H1 (cell line): ENCODE results near the gene CCL22. TPM values are rescaled to one million over a fixed set of nuclear protein-coding genes. Genes with fewer than 3 reads are reported as not detected.

Experiments
- CTCF ChIA-PET: fragments of 300-600 bp; sonication (Branson Sonifier 250); formaldehyde crosslinking; loops from one replicate; lab custom pipeline; 2021; ENCODE audit not compliant: partially characterized antibody; lab: Charles Lee
- POLR2A ChIA-PET: fragments of 300-600 bp; sonication (Branson Sonifier 250); formaldehyde crosslinking; loops from one replicate; lab custom pipeline; 2021; ENCODE audit warnings: inconsistent platforms; ENCODE audit not compliant: partially characterized antibody; lab: Charles Lee
- DNase-seq, 2 experiments: peaks; one replicate each; pipeline versions ENCODE4 v3.0.0 to v3.0.0-alpha.2; 2010 to 2022; ENCODE audit warnings: low spot score in 2 of 2, low read depth in 1 of 2, mixed read lengths in 1 of 2
- FAIRE-seq: peaks from 2 replicates; lab custom pipeline; 2011; peaks lifted over from hg19 to GRCh38; lab: Jason Lieb, UNC
- H2AFZ ChIP-seq: 2 replicates; pipeline ENCODE4 v1.8.1; 2012; ENCODE audit warnings: low read length, inconsistent platforms
- H2AK5ac ChIP-seq: 2 replicates; pipeline ENCODE4 v1.6.1; 2013; ENCODE audit warnings: low read depth, low read length
- H2BK120ac ChIP-seq: replicated peaks from 2 replicates; pipeline ENCODE3; 2013; ENCODE audit warnings: low read depth, low read length, inconsistent platforms
- H2BK12ac ChIP-seq: 2 replicates; pipeline ENCODE4 v1.6.1; 2013; ENCODE audit warnings: low read depth, low read length
- H2BK15ac ChIP-seq: 2 replicates; pipeline ENCODE4 v1.6.1; 2013; ENCODE audit warnings: low read length
- H2BK20ac ChIP-seq: 2 replicates; pipeline ENCODE4 v1.6.1; 2013; ENCODE audit warnings: low read length
- H2BK5ac ChIP-seq: 2 replicates; pipeline ENCODE4 v1.6.1; 2013; ENCODE audit warnings: low read depth, low read length
- H3K14ac ChIP-seq: 2 replicates; pipeline ENCODE4 v1.6.1; 2013; ENCODE audit warnings: inconsistent platforms; ENCODE audit not compliant: insufficient read length
- H3K18ac ChIP-seq: 2 replicates; pipeline ENCODE4 v1.6.1; 2013; ENCODE audit warnings: low read length; ENCODE audit errors: extremely low read depth
- H3K23ac ChIP-seq: 2 replicates; pipeline ENCODE4 v1.6.1; 2013; ENCODE audit warnings: inconsistent platforms; ENCODE audit not compliant: insufficient read length
- H3K23me2 ChIP-seq: 2 replicates; pipeline ENCODE4 v1.6.1; 2013; ENCODE audit warnings: low read depth, low read length
- H3K27ac ChIP-seq: 2 replicates; pipeline ENCODE4 v1.6.1; 2011; ENCODE audit warnings: low read depth, low read length, inconsistent platforms
- H3K27me3 ChIP-seq, 4 experiments: replicated peaks in 1 of 4; 1 replicate in 1 of 4; 2 replicates in 3 of 4; pipeline versions ENCODE4 v1.6.1 to v1.8.1; 2011 to 2013; ENCODE audit warnings: low read length in 3 of 4, mild to moderate bottlenecking in 3 of 4, inconsistent platforms in 2 of 4, mixed read lengths in 2 of 4, moderate library complexity in 1 of 4; ENCODE audit not compliant: control insufficient read depth in 3 of 4, insufficient read depth in 3 of 4; ENCODE audit errors: extremely low read depth in 1 of 4
- H3K36me3 ChIP-seq, 4 experiments: 2 replicates each; pipeline versions ENCODE4 v1.6.1 to v1.8.1; 2011 to 2013; ENCODE audit warnings: mild to moderate bottlenecking in 4 of 4, low read length in 3 of 4, moderate library complexity in 2 of 4, control low read depth in 1 of 4, inconsistent platforms in 1 of 4; ENCODE audit not compliant: insufficient read depth in 4 of 4, control insufficient read depth in 2 of 4
- H3K4ac ChIP-seq: replicated peaks from 2 replicates; pipeline ENCODE3; 2013; ENCODE audit warnings: low read length, low read depth, mixed read lengths, inconsistent platforms; ENCODE audit not compliant: insufficient read length
- H3K4me1 ChIP-seq, 4 experiments: replicated peaks in 1 of 4; 1 replicate in 1 of 4; 2 replicates in 3 of 4; pipeline versions ENCODE4 v1.6.1 to v1.8.1; 2011 to 2013; ENCODE audit warnings: low read length in 3 of 4, inconsistent platforms in 2 of 4, mixed read lengths in 1 of 4; ENCODE audit not compliant: insufficient read depth in 4 of 4, control insufficient read depth in 3 of 4
- H3K4me2 ChIP-seq, 2 experiments: 2 replicates each; pipeline versions ENCODE4 v1.6.1 to v1.8.1; 2011 to 2013; ENCODE audit warnings: low read depth in 2 of 2, low read length in 2 of 2, control low read depth in 1 of 2, inconsistent platforms in 1 of 2, mild to moderate bottlenecking in 1 of 2; ENCODE audit not compliant: insufficient read depth in 1 of 2
- H3K4me3 ChIP-seq, 4 experiments: fragments of 200-600, 300-600 bp in 1 of 4; sonication (generic), shearing (Covaris generic), sonication (Bioruptor Twin) in 1 of 4; 2 replicates each; pipeline versions ENCODE4 v1.5.1 to v1.8.1; 2011 to 2016; ENCODE audit warnings: low read length in 4 of 4, low read depth in 3 of 4, control low read depth in 2 of 4, inconsistent platforms in 2 of 4, mild to moderate bottlenecking in 2 of 4, mixed read lengths in 1 of 4, moderate library complexity in 1 of 4; ENCODE audit not compliant: insufficient read depth in 2 of 4; ENCODE audit errors: extremely low read depth in 1 of 4
- H3K56ac ChIP-seq: replicated peaks from 2 replicates; pipeline ENCODE3; 2013; ENCODE audit warnings: low read depth, mild to moderate bottlenecking, mixed read lengths, low read length, inconsistent platforms; ENCODE audit not compliant: insufficient read length
- H3K79me1 ChIP-seq: 2 replicates; pipeline ENCODE4 v1.6.1; 2013; ENCODE audit warnings: low read depth, low read length, control low read depth
- H3K79me2 ChIP-seq, 2 experiments: 2 replicates each; pipeline versions ENCODE4 v1.6.1 to v1.8.1; 2012 to 2013; ENCODE audit warnings: low read length in 2 of 2, mild to moderate bottlenecking in 2 of 2, inconsistent platforms in 1 of 2; ENCODE audit not compliant: insufficient read depth in 2 of 2, control insufficient read depth in 1 of 2
- H3K9ac ChIP-seq, 4 experiments: replicated peaks in 1 of 4; 1 replicate in 1 of 4; 2 replicates in 3 of 4; pipeline versions ENCODE4 v1.6.1 to v1.8.1; 2011 to 2013; ENCODE audit warnings: low read depth in 3 of 4, low read length in 3 of 4, control low read depth in 2 of 4, mild to moderate bottlenecking in 2 of 4, moderate library complexity in 2 of 4, inconsistent platforms in 1 of 4; ENCODE audit errors: extremely low read depth in 1 of 4
- H3K9me3 ChIP-seq, 2 experiments: 2 replicates each; pipeline versions ENCODE4 v1.6.1 to v1.8.1; 2012 to 2013; ENCODE audit warnings: mild to moderate bottlenecking in 2 of 2, moderate library complexity in 2 of 2, control low read depth in 1 of 2, inconsistent platforms in 1 of 2, low read depth in 1 of 2, low read length in 1 of 2, mixed read lengths in 1 of 2; ENCODE audit not compliant: insufficient read depth in 2 of 2
- H4K20me1 ChIP-seq, 2 experiments: replicated peaks in 1 of 2; 2 replicates each; pipeline versions ENCODE3 to v1.8.1; 2011 to 2013; ENCODE audit warnings: inconsistent platforms in 2 of 2, low read length in 2 of 2, mild to moderate bottlenecking in 1 of 2; ENCODE audit not compliant: insufficient read depth in 2 of 2, control insufficient read depth in 1 of 2
- H4K5ac ChIP-seq: 2 replicates; pipeline ENCODE4 v1.6.1; 2013; ENCODE audit warnings: low read length, low read depth, mixed read lengths, inconsistent platforms; ENCODE audit not compliant: insufficient read length
- H4K8ac ChIP-seq: 2 replicates; pipeline ENCODE4 v1.8.0; 2013; ENCODE audit warnings: mild to moderate bottlenecking, moderate library complexity, low read length, inconsistent platforms; ENCODE audit not compliant: insufficient read depth; ENCODE audit errors: extremely low read depth
- H4K91ac ChIP-seq: replicated peaks from 2 replicates; pipeline ENCODE3; 2013; ENCODE audit warnings: low read length, mixed read lengths, inconsistent platforms; ENCODE audit not compliant: insufficient read length
- CHD1 ChIP-seq: IDR thresholded peaks from 2 replicates; pipeline ENCODE4 v1.6.1; 2012; ENCODE audit warnings: low read depth, low read length, improper control_type of control experiment
- WGBS, 2 experiments: shearing (Covaris generic) in 1 of 2; methylation state at CpG; one replicate each; pipeline versions ENCODE4 v1.1.6 to v1.1.7; 2013 to 2015; ENCODE audit warnings: low lambda C conversion rate in 2 of 2, mixed read lengths in 2 of 2, inconsistent platforms in 1 of 2, low coverage in 1 of 2, missing lambda C conversion rate in 1 of 2; ENCODE audit not compliant: insufficient replicate concordance in 2 of 2, insufficient coverage in 1 of 2, insufficient read length in 1 of 2; ENCODE audit errors: extremely low coverage in 1 of 2, missing lambda C conversion rate in 1 of 2; 5-methylcytosine and 5-hydroxymethylcytosine counted together
- polyA plus RNA-seq, 7 experiments: library from polyadenylated mRNA; depleted of rRNA in 3 of 7; stranded (reverse) in 5 of 7; unstranded in 2 of 7; fragments of >200 nt in 5 of 7; fragments of 200-250 nt in 2 of 7; gene quantifications; 1 replicate in 5 of 7; 2 replicates in 1 of 7; 4 replicates in 1 of 7; pipeline versions ENCODE4 v1.2.1 to v1.2.3, GENCODE V29; 2011 to 2013; ENCODE audit warnings: missing spikeins in 2 of 7, mixed read lengths in 2 of 7
- total RNA-seq: library from RNA; stranded (reverse); fragmentation: NEBNext Ultra II Directional; extraction: Animal tissue kit (Norgen Biotek cat#: 25700); gene quantifications from 2 replicates; pipeline ENCODE4 v1.2.1, GENCODE V29; 2021

Gene CCL22
- total and polyA plus RNA-seq, 2 of the 8 experiments (the other 6 are each of a cell fraction or from before 2014, with no cell fraction given), result not detected

DNA sequence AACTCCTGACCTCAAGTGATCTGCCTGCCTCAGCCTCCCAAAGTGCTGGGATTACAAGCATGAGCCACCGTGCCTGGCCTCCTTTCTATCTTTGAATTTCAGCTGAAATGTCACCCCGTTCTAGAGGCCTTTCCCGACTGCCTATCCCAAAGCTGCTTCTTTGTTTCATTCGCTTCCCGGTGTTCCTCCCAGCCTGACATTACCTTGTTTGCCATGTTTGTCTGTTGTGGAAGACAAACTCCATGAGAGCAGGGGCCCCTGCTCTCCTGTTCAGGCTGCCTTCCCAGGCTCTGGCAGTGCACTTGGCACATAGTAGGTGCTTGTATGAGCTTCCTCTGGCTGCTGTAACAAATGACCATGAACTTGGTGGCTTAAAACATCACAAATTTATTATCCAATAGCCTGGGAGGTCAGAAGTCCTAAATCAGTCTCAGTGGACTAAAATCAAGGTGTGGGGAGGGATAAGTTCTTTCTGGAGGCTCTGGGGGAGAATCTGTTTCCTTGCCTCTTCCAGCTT lies 2.6 kb upstream of the CCL22 start:
- H3K18ac ChIP-seq, result no peak overlapping the region
- no peak overlapping the region for H3K4me3 ChIP-seq
- H3K79me1 ChIP-seq, result no peaks in the 10 kb centered on the region
- no peak overlapping the region for H3K27ac ChIP-seq
- H2BK20ac ChIP-seq, result no peak overlapping the region
- peaks cover 0 to 2% (median 0%) of the 10 kb centered on the region in 4 experiments; a peak in 2 of 7 replicates for H3K4me1 ChIP-seq
- no peak overlapping the region for H3K23ac ChIP-seq
- H2AK5ac ChIP-seq, result no peak overlapping the region
- CTCF ChIA-PET, result interaction anchor here (1.1 to 1.3 kb wide), 2 partner anchors 55 to 61 kb away, joined by 4 to 5 read pairs; no protein-coding TSS in a partner anchor
- no peak overlapping the region for H3K56ac ChIP-seq
- no peaks in the 10 kb centered on the region for H3K27me3 ChIP-seq
- H3K14ac ChIP-seq, result no peak overlapping the region
- FAIRE-seq (no peak), DNase-seq (no peak)
- no peaks in the 10 kb centered on the region for H3K9me3 ChIP-seq
- no peak overlapping the region for H2AFZ ChIP-seq
- H3K23me2 ChIP-seq, result no peaks in the 10 kb centered on the region; the same call in 1 of the 2 replicates
- no peak overlapping the region for H2BK15ac ChIP-seq
- H3K9ac ChIP-seq, result no peak overlapping the region
- no peak overlapping the region for H4K8ac ChIP-seq
- no peak overlapping the region for H2BK5ac ChIP-seq
- no peak overlapping the region for H4K91ac ChIP-seq
- POLR2A ChIA-PET, result no interaction called here
- no peak overlapping the region for H3K4me2 ChIP-seq
- H3K36me3 ChIP-seq, result no peaks in the 10 kb centered on the region
- no peak for TF ChIP-seq CHD1
- H4K20me1 ChIP-seq, result no peaks in the 10 kb centered on the region
- H2BK12ac ChIP-seq, result no peak overlapping the region
- no peak overlapping the region for H3K4ac ChIP-seq
- H3K79me2 ChIP-seq, result no peaks in the 10 kb centered on the region
- no peak overlapping the region for H4K5ac ChIP-seq
- WGBS, 2 experiments, result 88% methylated on average over 5 of the region's 5 CpGs; no CpG with 5 or more reads in 1 of the 2 experiments
- H2BK120ac ChIP-seq, result no peak overlapping the region
